ENCODE results near the gene EDC3. TPM values are rescaled to one million over a fixed set of nuclear protein-coding genes. Genes with fewer than 3 reads are reported as not detected.

Gene EDC3
- total RNA-seq, 4 donors from 2014 or later = 14.4 to 18.8 (median 17.2) TPM

DNA sequence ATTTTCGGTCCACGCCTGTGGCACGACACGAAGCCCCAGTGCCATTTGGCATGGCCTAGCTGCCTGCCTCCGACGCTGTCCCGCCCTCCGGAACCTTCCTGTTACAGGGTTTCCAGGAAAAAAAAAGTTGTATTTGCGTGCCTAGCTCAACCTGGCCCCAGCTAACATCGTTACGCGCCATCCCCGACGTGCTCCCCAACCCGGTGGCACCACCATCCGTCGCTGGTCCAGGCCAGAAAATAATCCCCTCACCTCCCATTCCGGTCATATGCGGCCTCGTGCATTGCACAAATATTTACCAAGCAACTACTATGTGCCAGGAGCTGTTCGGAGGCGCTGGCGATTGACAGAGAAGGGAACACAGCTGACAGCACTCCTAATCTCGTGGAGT is 30.9 kb upstream of the EDC3 start:
- Histone ChIP-seq H3K9me3 (no peaks in the 10 kb centered on the region), H3K4me3 (peak overlapping the region; percentile 22 to 58 (median 52)), H3K27me3 (peaks cover 0 to 57% of the 10 kb centered on the region in 2 donors), H3K27ac (no peak overlapping the region), H3K4me1 (peaks cover 0 to 19% (median 15%) of the 10 kb centered on the region in 4 donors), H3K36me3 (no peaks in the 10 kb centered on the region)
- TF ChIP-seq EP300 (IDR thresholded peaks at IDR 0.05) = no peak
- no peak for TF ChIP-seq CTCF (IDR thresholded peaks at IDR 0.05)
- no peak for TF ChIP-seq POLR2A (IDR thresholded peaks at IDR 0.05)
- WGBS, 2 donors = 31 to 43% methylated on average over 23 to 24 of the region's 24 CpGs
- no peak for DNase-seq (ENCODE audit: low spot score in 2 of 2)

DNA sequence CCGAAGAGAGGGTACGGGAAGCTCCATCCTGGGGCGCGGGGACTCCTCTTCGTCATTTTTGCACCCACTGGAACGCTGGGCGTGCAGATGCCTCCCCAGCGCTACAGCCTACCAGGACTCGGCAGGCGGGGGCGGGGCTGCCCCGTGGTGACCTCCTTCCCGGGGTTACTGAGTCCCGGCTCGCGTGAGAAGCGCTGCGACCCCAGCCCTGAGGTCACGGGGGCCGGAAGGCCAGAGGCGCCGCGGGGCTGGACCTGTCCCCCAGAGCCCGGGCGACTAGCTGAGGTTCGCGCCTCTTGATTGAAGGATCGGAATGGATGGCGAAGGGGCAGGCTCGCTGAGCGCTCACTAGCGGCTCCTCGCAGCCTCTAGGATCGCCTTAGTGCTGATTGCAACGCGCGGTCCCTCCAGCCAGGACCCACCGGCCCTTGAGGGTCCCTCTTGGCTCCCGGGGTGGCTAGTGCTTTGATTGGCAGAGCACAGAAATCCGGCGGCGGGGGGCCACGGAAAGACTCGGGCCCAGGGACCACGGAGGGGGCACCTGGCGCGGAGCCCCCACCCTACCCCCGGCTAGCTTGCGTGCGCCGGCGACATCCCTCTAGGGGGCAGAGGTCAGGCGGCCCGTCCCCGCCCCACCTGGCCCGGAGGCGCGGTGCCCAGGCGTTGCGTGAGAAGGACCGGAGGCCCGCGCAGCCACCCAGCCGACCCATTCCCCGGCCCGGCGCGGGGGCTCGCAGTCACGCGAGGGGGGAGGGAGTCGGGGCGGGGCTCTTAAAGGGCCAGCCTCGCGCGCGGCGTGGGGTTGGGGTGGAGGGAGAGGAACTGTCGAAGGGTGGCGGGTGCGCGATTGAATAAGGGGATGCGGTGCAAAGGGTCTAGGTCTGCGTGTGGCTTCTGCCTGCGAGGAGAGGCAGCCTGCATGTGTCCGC is 30.3 kb upstream of the EDC3 start:
- peaks cover 0 to 50% of the 10 kb centered on the region in 2 donors for H3K27me3 ChIP-seq
- H3K4me1 ChIP-seq = peaks cover 0 to 19% (median 15%) of the 10 kb centered on the region in 4 donors
- peak overlapping the region; percentile 22 to 58 (median 52) for H3K4me3 ChIP-seq
- no peak overlapping the region for H3K27ac ChIP-seq
- no peak for DNase-seq (ENCODE audit: low spot score in 2 of 2)
- no peaks in the 10 kb centered on the region for H3K9me3 ChIP-seq
- TF ChIP-seq EP300 (IDR thresholded peaks at IDR 0.05) (no peak), POLR2A (IDR thresholded peaks at IDR 0.05) (no peak), CTCF (IDR thresholded peaks at IDR 0.05) (no peak)
- 1 to 2% methylated on average over 20 to 52 of the region's 86 CpGs for WGBS, 2 donors
- H3K36me3 ChIP-seq = no peaks in the 10 kb centered on the region

DNA sequence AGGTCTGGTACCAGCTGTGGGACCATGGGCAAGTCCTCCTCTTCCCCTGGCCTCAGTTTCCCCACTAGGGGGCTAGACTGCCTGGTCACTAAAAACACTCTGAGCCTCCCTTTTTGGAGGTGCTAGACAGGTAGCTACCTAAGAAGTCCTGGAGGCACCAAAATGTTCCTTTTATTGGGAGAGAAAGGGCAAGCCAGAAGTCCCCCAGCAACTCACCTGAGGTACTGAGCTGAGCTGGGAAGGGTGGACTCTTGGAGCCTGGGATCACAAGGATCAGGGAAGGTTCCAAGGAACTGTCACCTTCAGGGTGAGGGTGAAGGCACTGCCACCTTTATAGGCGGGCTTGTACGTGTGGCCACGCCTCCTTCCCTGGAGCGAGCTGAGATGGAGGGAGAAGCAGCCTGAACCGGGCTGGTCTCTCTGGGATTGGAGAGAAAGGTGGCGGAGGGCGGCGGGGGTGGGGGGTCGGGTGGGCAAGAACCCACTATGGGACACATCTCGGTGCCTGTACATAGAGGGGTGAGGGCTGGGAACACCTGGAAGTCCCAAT is 29.5 kb upstream of the EDC3 start, which contains the start of gene CYP1A1:
CYP1A1 (minus strand) TSS at position 304 of the 550 bp plus-strand sequence. CDS start 2,431 bp downstream, outside the sequence.
- DNase-seq (ENCODE audit: low spot score in 2 of 2) = no peak
- H3K27ac ChIP-seq = no peak within 1 kb of the TSS
- no peaks in the 10 kb centered on the region for H3K36me3 ChIP-seq
- 2 to 3% methylated on average over 7 to 9 of the region's 10 CpGs for WGBS, 2 donors
- peaks cover 0 to 19% (median 15%) of the 10 kb centered on the region in 4 donors for H3K4me1 ChIP-seq
- TF ChIP-seq EP300 (IDR thresholded peaks at IDR 0.05) = no peak
- no peak for TF ChIP-seq POLR2A (IDR thresholded peaks at IDR 0.05)
- TF ChIP-seq CTCF (IDR thresholded peaks at IDR 0.05) = no peak
- peaks cover 0 to 42% of the 10 kb centered on the region in 2 donors for H3K27me3 ChIP-seq
- H3K4me3 ChIP-seq = peak within 1 kb of the TSS; percentile 22 to 58 (median 52)
- no peaks in the 10 kb centered on the region for H3K9me3 ChIP-seq

DNA sequence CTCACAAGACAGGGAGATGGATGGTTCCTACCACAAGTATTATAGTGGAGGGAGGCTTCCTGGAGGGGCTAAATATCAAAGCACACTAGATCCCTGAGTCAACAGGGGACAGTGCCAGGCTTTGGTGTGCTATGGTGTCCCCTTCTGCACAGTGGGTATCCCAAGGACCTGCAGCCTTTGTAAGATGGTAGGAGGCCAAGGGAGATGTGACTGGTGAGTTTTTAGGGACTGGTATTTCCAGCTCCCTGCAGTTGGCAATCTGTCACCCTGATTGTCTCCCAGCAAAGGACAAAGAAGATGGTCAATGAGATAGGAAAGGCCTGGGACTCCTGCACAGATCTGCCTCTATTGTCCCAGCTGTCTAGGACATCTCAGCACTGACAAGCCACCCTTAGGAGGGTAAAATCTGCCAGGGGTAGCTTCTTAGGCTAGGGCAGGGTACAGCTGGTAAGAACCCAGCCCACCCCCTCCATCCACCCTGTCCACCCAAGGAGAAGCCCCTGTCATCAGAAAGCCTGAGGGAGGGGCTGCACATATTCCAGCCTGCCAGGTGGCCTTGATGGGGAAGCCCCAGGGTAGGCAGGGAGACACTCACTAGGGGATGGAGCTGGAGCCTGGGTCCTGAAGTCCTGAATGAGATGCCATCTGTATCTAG is 28.9 kb upstream of the EDC3 start:
- no peak for TF ChIP-seq POLR2A (IDR thresholded peaks at IDR 0.05)
- TF ChIP-seq CTCF (IDR thresholded peaks at IDR 0.05) = no peak
- TF ChIP-seq EP300 (IDR thresholded peaks at IDR 0.05) = no peak
- no peak for DNase-seq (ENCODE audit: low spot score in 2 of 2)
- Histone ChIP-seq H3K27ac (no peak overlapping the region), H3K27me3 (peaks cover 0 to 37% of the 10 kb centered on the region in 2 donors), H3K4me1 (peaks cover 0 to 19% (median 15%) of the 10 kb centered on the region in 4 donors), H3K4me3 (no peak overlapping the region), H3K36me3 (no peaks in the 10 kb centered on the region), H3K9me3 (no peaks in the 10 kb centered on the region)
